Measurements from ENCODE around the gene TJP1.
"Not testable (repeated sequence)": the region's sequence is repeated elsewhere in the genome, so short reads cannot be mapped to it uniquely, and the experiment has no call there.

The TJP1 gene

DNA sequence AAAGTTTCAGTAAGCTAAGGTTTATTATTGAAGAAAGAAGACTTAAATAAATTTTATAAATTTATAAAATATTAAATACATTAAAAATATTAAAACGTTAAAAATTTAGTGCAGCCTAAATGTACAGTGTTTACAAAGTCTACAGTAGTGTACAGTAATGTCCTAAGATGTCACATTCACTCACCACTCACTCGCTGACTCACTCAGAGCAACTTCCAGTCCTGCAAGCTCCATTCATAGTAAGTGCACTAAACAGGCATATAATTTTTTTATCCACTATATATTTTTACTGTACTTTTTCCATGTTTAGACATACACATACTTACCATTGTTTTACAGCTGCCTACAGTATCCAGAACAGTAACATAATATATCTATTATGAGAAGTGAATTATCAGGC is 51.5 kb downstream of the TJP1 start:
- DNase-seq (ENCODE audit: insufficient read length, low spot score) = no peak
- TF ChIP-seq POLR2A (IDR thresholded peaks at IDR 0.05; ENCODE audit: low read depth, low read length) = no peak
- no peak for TF ChIP-seq PAX5 (IDR thresholded peaks at IDR 0.05; ENCODE audit: insufficient read depth, low read length, severe bottlenecking)
- no peak for TF ChIP-seq TAF1 (IDR thresholded peaks at IDR 0.05; ENCODE audit: low read depth, low read length)
- no peak for TF ChIP-seq POU2F2 (IDR thresholded peaks at IDR 0.05; ENCODE audit: low read depth, low read length)
- no peak for TF ChIP-seq POLR2AphosphoS5 (IDR thresholded peaks at IDR 0.05; ENCODE audit: low read depth, low read length)
- no peak for TF ChIP-seq SPI1 (IDR thresholded peaks at IDR 0.05; ENCODE audit: low read depth, low read length)
- FAIRE-seq = no peak

DNA sequence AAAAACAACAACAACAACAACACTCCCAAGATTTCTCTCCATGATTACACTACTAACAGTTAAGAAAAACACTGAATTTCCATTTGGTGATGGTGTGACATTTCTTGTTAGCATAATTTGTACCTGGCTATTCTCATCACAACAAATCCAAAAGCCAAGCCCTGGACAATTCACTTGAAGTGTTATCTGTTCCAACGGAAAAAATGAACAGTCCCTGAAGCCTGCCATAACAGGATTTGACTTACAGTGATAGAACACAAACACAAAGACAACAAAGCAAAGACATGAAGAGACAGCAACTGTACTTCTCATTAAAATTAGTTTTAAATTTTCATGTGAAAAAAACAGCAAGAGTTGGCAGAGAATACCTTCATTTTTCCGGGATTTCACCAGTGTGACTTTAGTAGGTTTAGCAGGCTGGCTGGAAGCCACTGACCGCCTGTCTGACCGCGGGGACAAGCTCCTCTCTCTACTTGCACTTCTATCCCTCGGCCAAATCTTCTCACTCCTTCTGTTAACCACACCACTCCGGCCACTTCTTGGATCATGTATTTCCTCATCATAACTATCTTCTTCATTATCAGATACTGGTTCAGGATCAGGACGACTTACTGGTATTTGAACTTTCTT is 56.3 kb downstream of the TJP1 start:
- no peak for FAIRE-seq
- TF ChIP-seq PAX5 (IDR thresholded peaks at IDR 0.05; ENCODE audit: insufficient read depth, low read length, severe bottlenecking) (no peak), POLR2AphosphoS5 (IDR thresholded peaks at IDR 0.05; ENCODE audit: low read depth, low read length) (no peak), POU2F2 (IDR thresholded peaks at IDR 0.05; ENCODE audit: low read depth, low read length) (no peak), POLR2A (IDR thresholded peaks at IDR 0.05; ENCODE audit: low read depth, low read length) (no peak), TAF1 (IDR thresholded peaks at IDR 0.05; ENCODE audit: low read depth, low read length) (no peak), SPI1 (IDR thresholded peaks at IDR 0.05; ENCODE audit: low read depth, low read length) (no peak)

DNA sequence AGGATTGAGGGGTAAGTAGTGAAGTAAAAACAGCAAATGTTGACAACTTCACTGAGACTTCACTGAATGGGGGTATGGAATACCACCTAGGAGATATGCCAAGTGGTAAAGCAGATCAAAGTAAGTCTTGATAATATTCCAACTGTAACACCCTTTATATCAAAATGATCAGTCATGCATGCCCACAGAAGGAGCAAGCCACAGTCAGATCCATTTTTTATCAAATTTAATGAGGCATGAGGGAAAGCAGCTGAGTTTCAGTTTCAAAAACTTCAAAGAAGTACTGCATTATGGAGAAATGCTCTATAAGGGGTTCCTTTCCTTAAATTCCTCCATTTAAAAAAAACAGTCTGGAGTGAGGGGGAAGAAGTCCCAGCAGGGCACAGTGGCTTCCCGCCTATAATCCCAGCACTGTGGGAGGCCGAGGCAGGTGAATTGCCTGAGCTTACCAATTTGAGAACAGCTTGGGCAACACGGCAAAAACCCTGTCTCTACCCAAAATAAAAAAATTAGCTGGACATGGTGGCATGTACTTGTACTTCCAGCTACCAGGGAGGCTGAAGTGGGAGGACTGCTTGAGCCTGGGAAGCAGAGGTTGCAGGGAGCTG is 56.9 kb downstream of the TJP1 start:
- TF ChIP-seq POU2F2 (IDR thresholded peaks at IDR 0.05; ENCODE audit: low read depth, low read length) = no peak
- no peak for TF ChIP-seq PAX5 (IDR thresholded peaks at IDR 0.05; ENCODE audit: insufficient read depth, low read length, severe bottlenecking)
- no peak for TF ChIP-seq SPI1 (IDR thresholded peaks at IDR 0.05; ENCODE audit: low read depth, low read length)
- TF ChIP-seq POLR2AphosphoS5 (IDR thresholded peaks at IDR 0.05; ENCODE audit: low read depth, low read length) = no peak
- TF ChIP-seq TAF1 (IDR thresholded peaks at IDR 0.05; ENCODE audit: low read depth, low read length) = no peak
- no peak for TF ChIP-seq POLR2A (IDR thresholded peaks at IDR 0.05; ENCODE audit: low read depth, low read length)
- FAIRE-seq (no peak), DNase-seq (ENCODE audit: insufficient read length, low spot score) (no peak)

More for the DNA sequence above, 56.3 kb downstream of the TJP1 start:
- DNase-seq (ENCODE audit: insufficient read length, low spot score) = no peak

DNA sequence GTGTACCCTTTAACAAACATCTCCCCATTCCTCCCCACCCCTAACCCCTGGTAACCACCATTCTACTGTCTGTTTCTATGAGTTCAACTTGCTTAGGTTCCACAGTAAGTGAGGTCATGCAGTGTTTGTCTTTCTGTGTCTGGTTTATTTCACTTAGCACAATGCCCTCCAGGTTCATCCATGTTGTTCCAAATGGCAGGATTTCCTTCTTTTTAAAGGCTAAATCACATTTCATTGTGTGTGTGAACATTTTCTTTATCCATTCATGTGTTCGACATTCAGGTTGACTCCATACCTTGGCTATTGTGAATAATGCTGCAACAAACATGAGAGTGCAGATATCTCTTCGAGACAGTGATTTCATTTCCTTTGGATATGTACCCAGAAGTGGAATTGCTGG is 62.7 kb downstream of the TJP1 start:
- FAIRE-seq = no peak
- no peak for DNase-seq (ENCODE audit: insufficient read length, low spot score)
- TF ChIP-seq POLR2AphosphoS5 (IDR thresholded peaks at IDR 0.05; ENCODE audit: low read depth, low read length) (no peak), PAX5 (IDR thresholded peaks at IDR 0.05; ENCODE audit: insufficient read depth, low read length, severe bottlenecking) (no peak), TAF1 (IDR thresholded peaks at IDR 0.05; ENCODE audit: low read depth, low read length) (no peak), SPI1 (IDR thresholded peaks at IDR 0.05; ENCODE audit: low read depth, low read length) (no peak), POLR2A (IDR thresholded peaks at IDR 0.05; ENCODE audit: low read depth, low read length) (no peak), POU2F2 (IDR thresholded peaks at IDR 0.05; ENCODE audit: low read depth, low read length) (no peak)

DNA sequence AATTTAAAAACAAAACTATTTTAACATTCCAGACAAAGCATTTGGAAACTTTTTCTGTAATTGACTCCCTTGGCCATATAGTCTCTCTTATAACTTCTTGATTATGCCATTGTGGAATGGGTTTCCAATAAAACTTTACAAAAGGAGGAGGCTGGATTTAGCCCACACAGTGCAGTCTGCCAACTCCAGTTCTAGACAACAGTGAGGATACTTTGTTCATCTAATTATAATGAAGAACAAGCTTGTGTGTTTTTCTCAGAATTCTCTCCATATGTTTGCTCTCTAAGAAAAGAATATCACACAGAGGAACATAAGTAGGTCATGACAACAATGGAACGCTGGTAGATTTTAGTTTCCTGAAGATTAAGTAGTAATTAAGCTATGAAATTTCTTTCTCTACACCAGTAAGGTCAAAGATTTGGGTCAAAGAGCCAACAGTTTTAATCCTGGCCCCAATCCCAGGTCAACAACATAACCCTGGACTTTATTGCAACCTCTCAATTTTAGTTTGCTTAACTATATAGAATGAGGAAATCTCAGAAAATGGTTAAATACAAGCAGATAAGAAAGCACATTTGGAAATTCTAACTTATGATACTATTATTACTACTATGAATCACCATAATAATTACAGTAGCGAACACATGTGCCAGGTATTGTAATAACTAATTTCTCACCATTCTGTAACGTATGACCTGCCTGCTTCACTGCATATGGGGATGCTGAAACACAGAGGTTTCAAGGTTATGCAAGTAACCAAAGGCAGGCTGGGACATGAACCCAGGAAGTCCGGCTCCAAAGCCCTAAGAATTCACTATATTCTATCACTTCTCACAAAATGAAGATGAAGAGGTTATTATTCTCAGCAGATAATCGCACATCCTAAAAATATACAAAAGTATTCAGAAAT is 65.7 kb downstream of the TJP1 start:
- no peak for FAIRE-seq

DNA sequence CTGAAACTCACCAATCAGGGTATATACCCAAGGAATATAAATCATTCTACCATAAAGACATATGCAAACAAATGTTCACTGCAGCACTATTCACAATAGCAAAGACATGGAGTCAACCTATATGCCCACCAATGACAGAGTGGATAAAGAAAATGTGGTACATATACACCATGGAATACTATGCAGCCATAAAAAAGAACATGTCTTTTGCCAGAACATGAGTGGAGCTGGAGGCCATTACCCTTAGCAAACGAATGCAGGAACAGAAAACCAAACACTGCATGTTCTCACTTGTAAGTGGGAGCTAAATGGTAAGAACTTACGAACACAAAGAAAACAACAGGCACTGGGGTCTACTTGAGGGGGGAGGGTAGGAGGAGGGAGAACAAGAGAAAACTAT is 68.3 kb downstream of the TJP1 start:
- not testable (repeated sequence) for FAIRE-seq; DNase-seq (ENCODE audit: insufficient read length, low spot score)

More for the DNA sequence above, 65.7 kb downstream of the TJP1 start:
- TF ChIP-seq POU2F2 (IDR thresholded peaks at IDR 0.05; ENCODE audit: low read depth, low read length) (no peak), POLR2A (IDR thresholded peaks at IDR 0.05; ENCODE audit: low read depth, low read length) (no peak), POLR2AphosphoS5 (IDR thresholded peaks at IDR 0.05; ENCODE audit: low read depth, low read length) (no peak), TAF1 (IDR thresholded peaks at IDR 0.05; ENCODE audit: low read depth, low read length) (no peak), PAX5 (IDR thresholded peaks at IDR 0.05; ENCODE audit: insufficient read depth, low read length, severe bottlenecking) (no peak), SPI1 (IDR thresholded peaks at IDR 0.05; ENCODE audit: low read depth, low read length) (no peak)
- no peak for DNase-seq (ENCODE audit: insufficient read length, low spot score)

DNA sequence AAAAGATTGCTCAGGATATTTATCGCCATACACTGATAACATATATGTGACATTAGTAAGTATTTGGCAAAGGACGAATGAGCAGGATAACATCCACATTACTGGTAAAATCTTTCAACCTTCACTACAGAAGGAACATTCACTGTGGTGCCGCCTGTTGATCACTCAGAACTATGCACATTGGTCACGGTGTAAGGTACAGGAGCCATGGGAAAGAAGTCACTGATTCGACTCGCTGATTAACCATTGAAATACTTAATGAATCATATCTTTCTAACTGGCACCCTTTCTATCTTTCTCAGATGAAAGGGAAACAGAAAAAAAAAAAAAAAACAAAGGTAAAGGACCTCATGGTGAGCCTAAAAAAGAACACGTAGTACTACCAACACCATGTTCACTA is 68.8 kb downstream of the TJP1 start:
- TF ChIP-seq PAX5 (IDR thresholded peaks at IDR 0.05; ENCODE audit: insufficient read depth, low read length, severe bottlenecking) (no peak), POU2F2 (IDR thresholded peaks at IDR 0.05; ENCODE audit: low read depth, low read length) (no peak), TAF1 (IDR thresholded peaks at IDR 0.05; ENCODE audit: low read depth, low read length) (no peak)
- no peak for DNase-seq (ENCODE audit: insufficient read length, low spot score)
- no peak for FAIRE-seq

DNA sequence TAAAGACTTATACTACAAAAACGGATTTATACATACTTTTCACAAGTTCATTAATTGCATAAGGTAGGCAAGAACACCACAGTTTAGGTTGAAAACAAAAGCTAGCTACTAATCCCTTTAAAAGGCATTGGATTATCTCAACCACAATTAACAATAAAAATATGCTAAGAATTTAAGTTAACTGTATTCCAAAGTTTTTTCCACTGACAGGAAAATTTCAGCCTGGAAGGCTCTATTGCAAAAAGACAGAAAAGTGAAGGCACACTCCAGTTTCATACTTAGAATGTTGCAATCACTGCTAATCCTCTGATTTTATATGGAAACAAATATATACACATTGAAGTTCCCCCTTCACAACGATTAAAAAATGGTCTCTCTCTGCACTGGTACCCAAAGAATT is 71.5 kb downstream of the TJP1 start:
- FAIRE-seq = no peak
- TF ChIP-seq SPI1 (IDR thresholded peaks at IDR 0.05; ENCODE audit: low read depth, low read length) (no peak), PAX5 (IDR thresholded peaks at IDR 0.05; ENCODE audit: insufficient read depth, low read length, severe bottlenecking) (no peak), POLR2A (IDR thresholded peaks at IDR 0.05; ENCODE audit: low read depth, low read length) (no peak), TAF1 (IDR thresholded peaks at IDR 0.05; ENCODE audit: low read depth, low read length) (no peak), POLR2AphosphoS5 (IDR thresholded peaks at IDR 0.05; ENCODE audit: low read depth, low read length) (no peak), POU2F2 (IDR thresholded peaks at IDR 0.05; ENCODE audit: low read depth, low read length) (no peak)
- no peak for DNase-seq (ENCODE audit: insufficient read length, low spot score)

DNA sequence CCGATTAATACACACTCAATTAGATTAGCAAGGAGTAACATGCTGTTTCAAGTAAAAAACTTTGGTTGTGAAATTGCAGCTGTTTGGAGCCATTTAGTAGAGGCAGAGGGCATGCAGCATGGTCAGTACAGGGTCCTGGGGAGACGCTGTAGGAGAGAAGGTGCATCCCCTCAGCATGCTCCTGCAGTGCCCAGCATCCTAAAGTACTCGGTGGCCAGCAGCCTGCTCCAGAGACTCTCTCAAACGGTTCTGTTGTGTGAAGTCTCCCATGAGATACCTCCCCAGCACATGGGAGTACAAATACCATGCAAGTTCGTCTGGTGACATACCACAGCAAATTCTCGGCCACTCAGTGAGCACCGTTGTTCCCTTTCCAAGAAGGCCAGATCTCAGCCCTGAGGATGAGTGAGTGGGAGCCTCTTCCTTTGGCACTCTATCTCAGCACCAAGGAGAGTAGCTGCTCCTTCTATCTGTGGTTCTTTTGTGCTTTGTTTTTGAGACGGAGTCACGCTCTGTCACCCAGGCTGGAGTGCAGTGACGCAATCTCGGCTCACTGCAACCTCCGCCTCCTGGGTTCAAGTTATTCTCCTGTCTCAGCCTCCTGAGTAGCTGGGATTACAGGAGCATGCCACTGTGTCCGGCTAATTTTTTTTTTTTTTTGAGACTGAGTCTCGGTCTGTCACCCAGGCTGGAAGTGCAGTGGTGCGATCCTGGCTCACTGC is 72.7 kb downstream of the TJP1 start:
- TF ChIP-seq TAF1 (IDR thresholded peaks at IDR 0.05; ENCODE audit: low read depth, low read length) (no peak), POU2F2 (IDR thresholded peaks at IDR 0.05; ENCODE audit: low read depth, low read length) (no peak), POLR2AphosphoS5 (IDR thresholded peaks at IDR 0.05; ENCODE audit: low read depth, low read length) (no peak), PAX5 (IDR thresholded peaks at IDR 0.05; ENCODE audit: insufficient read depth, low read length, severe bottlenecking) (no peak), SPI1 (IDR thresholded peaks at IDR 0.05; ENCODE audit: low read depth, low read length) (no peak), POLR2A (IDR thresholded peaks at IDR 0.05; ENCODE audit: low read depth, low read length) (no peak)
- DNase-seq (ENCODE audit: insufficient read length, low spot score) (no peak), FAIRE-seq (no peak)
